Stimulated activated CD8-positive, alpha-beta memory T cell treated with anti-CD3 and anti-CD28 coated beads, Interleukin-15, amount 100 ng/mL, for 48 hours (primary cell): Measurements from ENCODE around the gene CFAP20.

ENCODE experiments used
- DNase-seq, 2 donors: peaks; one replicate each; pipeline ENCODE4 v3.0.0-alpha.2; 2020; ENCODE audit warnings: low read depth in 2 of 2

CFAP20 gene

DNA sequence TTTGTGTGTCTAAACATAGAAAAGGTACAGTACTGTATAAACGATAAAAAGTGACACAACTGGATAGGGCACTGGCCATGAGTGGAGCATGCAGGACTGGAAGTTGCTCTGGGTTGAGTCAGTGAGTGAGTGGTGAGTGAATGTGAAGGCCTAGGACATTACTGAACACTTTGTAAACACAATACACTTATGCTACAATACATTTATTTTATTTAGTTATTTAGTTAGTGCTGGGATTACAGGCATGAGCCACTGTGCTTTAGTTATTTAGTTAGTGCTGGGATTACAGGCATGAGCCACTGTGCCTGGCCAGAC lies 4.6 kb downstream of the CFAP20 start:
- no peak for DNase-seq

DNA sequence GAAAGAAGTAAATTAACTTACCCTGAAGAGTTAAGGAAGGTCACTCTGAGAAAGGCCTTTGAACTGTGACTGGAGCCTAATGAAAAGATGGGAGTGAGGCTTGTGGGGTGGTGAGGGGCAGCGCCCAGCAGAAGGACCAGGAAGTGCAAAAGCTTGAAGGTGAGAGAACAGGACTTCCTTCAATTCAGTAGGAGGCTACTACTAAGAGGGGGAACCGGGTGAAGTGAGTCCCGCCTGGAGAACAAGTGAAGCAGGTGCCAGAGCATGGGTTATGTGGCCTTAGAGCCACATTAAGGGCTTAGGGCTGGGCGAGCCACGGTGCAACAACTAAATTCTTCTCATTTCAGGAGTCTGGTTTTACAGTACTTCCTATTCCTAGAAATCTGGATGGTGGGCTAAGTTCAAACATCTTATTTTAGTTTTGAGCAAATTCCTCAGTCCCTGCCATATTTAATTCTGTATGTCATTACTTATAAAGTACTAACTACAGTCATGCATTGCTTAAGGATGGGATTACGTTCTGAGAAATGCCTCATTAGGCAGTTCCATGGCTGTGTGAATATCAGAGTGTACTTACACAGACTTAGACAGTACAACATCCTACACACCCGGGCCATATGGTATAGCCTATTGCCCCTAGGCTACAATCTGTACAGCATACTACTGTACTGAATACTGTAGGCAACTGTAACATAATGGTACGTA lies 5.1 kb downstream of the CFAP20 start:
- no peak for DNase-seq

DNA sequence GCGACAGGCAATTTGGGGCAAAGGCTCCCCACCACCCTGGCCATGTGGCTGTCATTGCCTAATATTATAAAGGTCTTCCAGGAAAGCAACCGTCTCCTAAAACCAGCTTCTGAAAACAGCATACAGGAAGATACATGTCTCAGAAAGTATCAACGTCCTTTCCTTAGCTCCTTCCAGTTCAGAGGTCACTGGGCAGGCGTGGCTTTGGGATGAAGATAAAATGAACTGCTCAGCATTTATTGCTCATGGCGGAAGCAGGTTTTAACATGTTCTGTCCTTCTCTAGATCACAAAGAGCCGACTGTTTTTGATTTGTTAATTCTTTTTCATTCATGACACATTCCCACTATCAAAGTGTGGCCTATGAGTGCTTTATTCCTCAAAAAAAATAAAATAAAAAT lies 8.0 kb downstream of the CFAP20 start:
- no peak for DNase-seq

DNA sequence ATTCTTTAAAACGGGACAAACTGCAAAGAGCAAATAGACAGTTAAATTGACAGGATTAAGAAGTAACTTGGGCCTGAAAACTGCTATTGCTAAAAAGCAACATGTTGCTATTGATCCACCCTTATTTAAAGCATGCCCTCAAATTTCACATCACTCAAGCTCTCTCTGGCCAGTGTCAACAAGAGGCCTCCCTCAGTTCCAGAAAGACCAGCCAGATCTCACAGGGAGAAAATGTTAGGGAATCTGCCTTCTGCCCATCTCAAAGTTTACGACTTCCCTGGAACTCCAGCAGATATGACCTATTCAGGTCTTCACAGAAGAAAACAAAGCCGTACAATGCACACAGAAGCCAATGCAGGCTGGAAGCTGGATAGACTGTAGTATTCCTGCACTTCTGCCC lies 8.9 kb downstream of the CFAP20 start:
- DNase-seq = no peak

DNA sequence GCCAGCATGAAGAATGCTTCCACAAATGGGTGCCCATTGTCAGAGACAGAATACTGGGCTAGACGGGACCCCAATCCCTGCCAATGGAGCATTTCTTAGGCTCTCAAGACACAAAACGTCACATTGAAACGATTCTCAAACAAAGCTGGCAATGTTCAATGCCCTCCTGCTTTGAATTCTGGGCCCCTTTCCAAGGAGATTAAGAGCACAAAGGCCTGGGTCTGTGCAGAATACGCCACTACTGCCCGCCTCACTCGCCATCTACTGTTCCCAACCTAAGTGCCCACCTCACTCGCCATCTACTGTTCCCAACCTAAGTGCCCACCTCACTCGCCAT lies 9.7 kb downstream of the CFAP20 start:
- no peak for DNase-seq

DNA sequence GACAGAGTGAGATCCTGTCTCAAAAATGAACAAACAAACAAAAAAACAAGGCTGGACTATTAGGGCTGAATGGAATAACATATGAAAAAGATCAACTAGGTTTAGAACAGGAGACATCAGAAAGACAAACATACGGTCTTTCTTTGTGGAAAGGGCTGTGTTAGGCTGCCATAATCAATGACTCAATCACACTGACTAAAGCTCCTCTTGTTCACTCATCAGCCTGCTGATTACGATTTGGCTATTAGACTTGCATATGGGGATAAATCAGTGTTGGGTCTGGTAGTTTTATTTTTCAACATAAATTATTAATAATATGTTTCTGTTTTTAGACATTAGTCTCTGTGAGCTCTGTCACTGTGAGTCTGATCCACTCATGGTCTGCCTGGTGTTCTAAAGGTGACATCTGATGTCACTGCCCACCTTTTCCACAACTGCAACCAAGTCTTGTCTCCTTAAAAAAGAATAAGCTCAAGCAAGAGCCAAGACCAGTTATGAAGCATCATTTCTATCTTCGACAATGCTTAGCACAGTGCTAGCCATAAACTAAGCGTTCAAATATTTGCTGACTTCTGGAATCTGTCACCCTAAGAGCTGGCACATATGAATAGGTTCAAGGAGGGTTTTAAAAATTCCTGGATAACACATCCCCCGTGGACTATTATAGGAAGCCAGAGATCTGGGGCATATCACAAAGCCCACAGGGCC lies 10.2 kb downstream of the CFAP20 start:
- DNase-seq = no peak

DNA sequence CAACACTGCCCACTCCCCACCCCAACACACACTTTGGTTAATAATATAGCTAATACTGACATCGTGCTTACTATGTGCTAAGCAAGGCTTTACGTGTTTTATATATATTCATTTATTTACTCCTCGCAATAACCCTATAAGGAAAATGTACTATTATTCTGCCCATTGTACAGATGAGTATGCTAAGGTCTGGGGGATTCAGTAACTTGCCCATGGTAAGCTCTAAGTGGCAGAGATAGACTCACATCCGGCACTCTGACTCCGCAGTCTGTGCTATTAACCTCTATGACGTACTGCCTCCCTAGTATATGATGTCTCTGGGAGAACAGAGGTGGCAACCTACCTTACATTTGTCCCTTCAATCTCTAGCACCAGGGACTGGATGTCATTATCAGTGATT lies 12.7 kb downstream of the CFAP20 start:
- no peak for DNase-seq

DNA sequence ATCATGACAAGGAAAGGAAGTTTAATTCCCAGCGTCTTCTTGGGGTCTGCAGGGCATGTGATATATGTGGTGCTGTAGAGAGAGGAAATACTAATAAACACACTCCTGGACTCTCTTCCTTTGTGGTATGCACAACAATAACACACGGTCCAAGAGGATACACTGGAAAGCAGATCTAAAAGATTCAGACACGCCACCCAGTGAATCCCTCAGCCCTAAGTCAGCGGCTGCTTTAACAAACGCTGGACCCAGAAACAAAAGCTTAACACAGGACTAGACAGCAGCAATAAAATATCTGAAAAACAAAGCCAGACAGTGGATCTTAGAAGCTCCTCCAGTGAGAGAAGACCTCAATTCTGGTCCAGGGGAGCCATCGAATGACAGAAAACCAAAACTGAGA lies 13.1 kb downstream of the CFAP20 start:
- no peak for DNase-seq

DNA sequence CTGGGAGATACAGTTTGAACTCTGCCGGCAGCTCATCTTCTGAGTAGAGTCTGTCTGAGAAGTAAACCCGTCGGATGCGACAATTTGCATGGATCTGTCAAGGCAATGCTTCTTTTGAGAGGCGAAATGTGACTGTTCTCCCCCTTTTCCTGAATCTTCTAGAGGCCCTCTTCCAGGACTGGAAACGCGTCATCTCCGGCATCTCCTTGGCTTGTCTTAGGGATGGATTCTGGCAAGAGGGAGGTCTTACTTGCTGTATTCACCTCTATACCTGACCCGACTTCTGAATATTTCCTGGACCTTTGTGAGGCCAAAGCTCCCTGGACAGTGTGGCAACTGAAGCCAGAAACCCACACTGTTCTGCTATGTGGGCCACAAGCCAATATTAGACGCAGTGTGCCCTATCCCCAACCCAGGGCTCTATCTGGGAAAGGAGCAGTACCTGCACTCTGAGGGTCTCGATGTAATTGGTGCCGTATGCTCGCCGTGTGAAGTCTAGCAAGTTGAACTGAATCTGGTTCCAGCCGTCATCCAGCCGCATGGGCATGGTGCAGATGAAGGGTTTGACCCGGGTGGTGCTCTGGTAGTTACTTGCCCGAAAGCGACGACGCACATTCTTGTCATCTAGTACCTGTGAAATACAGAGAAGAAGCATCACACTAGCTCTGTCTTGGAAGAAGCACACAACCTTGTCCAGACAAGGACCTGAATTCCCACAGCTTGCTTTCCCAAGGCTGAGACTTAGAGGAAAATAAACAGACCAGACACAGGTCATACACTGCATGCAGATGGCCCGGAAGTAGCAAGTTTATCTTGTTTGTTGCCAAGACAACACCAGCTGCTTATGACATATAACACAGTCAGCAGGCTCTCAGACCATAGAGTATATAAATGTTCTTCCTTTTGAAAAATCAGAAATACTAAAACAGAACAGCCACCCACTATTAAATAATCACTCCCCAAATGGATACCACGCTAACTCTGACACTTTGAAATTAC lies 14.1 kb downstream of the CFAP20 start:
- DNase-seq = no peak

DNA sequence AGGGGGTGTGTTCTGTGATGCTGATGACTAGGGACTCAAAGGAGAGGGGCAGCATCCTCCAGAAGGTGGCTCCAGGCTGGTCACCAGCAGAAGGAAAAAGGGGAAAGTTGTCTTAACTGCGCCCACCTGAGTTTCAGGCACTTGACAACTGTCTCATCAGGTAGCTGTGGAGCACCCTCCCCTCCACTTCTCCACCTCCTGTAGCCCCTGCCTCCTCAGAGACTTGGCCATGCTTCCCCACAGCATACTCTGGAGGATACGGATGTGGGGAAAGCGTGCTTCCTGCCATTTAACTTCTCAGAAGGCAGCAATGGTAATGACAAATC lies 17.9 kb downstream of the CFAP20 start:
- DNase-seq = no peak

DNA sequence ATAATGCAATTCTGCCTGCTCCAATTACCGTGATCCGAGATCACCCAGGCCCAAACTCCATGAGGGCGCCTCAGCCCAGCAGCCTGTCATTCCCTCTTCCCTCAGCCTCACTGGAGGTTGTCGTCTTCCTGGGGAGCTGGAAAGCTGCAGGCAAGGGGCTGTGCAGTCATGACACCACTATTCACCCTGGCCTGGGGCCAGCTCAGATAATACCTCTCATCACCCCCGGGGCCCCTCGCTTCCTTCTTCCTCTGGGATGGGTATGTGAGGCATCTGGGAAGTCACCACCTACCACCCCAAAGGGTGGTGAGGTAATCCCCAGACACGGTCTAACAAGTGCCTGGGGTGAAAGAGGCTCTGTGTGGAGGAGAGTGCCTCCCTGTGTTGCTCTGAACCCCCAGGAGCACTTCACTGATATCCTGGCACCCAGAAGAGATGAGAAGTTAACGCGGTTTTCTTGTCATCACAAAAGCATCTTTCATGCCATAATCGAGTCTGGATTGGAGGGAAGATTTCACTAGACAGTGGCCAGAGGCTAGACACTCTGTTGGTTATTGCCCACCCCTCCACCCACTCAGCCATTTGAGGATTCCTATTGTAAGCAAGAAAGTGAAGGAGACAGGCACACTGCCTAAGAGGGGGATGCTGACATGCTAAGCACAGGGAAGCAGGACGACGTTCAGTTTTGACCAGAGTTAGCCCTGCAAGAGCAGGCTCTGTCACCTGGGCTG lies 18.4 kb downstream of the CFAP20 start:
- DNase-seq = no peak

DNA sequence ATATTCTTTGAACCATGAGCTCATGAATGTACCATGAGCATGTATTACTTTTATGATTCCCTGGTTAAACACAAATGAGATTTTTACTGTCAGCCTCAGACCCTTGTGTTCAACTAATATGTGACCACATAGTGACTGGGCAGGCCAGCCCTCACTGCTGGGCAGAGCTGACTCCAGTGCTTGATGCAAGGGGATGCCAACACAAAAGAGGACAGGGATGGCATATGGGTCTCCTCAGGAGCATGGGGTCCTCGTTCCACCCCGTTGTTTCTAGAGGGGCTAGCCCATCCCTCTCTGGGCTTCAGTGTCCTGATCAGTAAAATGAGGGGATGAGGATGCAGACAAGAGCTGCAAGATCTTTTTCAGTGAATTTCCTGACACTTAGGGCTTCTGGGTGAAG lies 19.3 kb downstream of the CFAP20 start:
- DNase-seq = no peak

DNA sequence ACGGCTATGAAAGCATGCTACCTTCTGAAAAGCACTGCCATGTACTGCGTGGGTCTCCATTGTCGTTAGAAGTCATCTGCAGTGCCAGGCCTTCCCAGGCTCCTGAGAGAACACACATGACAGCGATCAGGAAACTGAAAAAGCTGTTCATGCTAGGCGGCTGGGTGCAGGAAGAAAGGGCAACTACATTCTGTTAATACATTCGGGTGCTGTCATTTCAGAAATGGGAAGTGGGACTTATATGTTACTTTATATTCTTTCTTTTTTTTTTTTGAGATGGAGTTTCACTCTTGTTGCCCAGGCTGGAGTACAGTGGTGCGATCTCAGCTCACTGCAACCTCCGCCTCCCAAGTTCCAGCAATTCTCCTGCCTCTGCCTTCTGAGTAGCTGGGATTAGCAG lies 19.9 kb downstream of the CFAP20 start:
- no peak for DNase-seq

DNA sequence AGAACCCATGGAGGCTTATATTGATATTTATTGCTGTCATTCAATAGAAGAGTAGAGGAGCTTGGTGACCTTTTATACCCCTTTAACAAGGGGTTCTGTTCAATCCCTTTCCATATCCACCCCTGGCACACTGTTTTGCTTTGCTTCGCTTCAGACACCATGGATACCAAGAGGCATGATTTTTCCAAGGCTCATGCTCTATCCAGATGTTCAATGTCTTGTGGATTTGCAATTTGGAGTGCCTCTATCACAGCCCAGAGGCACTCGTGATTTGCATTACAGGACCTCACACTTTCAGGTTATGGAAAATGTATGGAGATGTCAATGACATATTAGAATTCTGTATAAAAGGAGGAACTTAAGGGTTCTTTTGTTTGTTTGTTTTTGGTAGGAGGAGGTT lies 21.5 kb downstream of the CFAP20 start:
- no peak for DNase-seq

DNA sequence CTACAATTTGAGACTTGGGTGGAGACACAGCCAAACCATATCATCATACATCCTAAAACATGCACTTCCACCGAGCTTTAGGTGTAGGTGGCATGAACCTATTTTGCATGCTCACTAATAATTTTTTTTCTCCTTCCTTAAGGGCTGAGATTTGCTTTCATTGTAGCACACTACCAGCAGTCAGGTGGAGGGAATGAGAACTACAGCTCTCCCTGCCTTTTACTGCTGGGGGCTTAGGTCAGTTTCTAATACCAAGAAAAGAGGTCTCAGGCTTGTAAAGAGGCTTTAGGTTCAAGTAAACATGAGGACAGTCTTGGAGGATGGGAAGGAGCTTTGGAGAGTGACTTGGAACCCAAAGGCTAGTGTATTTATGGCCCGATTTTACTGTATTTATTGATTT lies 22.0 kb downstream of the CFAP20 start:
- no peak for DNase-seq

DNA sequence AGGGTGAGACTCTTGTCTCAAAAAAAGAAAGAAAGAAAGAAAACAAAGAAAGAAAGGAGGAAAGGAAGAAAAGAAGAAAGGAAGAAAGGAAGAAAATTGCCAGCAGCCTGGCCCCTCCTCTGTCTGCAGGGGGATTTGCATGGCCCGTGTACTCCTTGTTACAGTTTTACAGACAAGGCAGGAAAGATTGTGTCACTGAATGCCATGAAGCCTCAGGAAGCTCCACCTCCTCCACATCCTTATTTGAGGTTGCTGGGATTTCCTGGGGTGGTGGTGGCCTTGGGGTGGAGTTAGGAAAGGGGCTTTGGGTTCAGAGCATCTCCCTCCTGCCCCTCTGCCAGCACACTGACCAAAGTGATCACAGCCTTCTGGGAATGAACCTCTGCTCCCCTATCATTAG lies 23.6 kb downstream of the CFAP20 start:
- no peak for DNase-seq

DNA sequence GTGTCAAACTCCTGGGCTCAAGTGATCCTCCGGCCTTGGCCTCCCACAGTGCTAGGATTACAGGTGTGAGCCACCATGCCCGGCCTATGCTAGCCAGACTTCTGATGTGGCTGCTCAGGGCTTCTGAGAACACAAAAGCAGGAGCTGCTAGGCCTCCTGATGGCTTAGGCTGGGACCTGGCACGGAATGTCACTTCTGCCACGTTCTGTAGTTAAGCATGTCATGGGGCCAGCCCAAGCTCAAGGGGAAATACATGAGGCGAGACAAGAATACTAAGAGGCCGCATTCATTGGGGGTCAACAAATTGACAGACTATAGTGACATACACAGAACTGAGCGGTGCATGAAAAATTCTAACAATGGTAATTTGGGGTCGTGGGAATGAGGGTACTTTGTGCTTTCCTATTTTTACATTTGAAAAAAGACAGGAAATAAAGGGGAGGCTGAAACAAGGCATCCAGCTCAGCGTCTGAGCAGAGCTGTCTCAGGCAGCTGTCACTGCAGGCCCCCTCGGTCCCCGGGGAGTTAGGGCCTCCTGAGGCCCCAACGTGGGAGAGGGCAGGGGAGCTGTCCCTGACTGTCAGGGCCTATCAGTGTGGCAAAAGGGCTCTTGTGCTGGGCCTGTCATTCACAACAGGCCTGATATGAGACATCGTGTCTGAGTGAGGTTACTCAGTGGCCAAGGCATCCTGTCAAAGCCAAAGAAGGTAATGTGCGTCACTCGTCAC lies 26.4 kb downstream of the CFAP20 start:
- no peak for DNase-seq

DNA sequence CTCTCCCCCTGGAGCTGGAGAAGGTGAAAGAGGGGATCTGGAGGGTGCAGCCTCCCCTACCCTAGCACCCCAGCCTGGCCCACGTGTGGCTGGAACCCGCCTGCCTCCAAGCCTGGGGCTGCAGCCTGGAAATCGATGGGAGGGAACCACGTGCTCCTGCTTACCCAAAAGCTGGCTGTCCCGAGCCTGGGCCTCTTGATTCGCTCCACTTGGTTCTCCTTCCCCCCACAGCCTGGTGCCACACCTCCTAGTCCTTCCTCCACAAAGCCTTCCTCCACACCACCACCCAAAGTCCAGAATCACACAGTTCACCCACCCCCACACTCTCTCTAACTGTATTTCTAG lies 29.3 kb downstream of the CFAP20 start:
- no peak for DNase-seq

DNA sequence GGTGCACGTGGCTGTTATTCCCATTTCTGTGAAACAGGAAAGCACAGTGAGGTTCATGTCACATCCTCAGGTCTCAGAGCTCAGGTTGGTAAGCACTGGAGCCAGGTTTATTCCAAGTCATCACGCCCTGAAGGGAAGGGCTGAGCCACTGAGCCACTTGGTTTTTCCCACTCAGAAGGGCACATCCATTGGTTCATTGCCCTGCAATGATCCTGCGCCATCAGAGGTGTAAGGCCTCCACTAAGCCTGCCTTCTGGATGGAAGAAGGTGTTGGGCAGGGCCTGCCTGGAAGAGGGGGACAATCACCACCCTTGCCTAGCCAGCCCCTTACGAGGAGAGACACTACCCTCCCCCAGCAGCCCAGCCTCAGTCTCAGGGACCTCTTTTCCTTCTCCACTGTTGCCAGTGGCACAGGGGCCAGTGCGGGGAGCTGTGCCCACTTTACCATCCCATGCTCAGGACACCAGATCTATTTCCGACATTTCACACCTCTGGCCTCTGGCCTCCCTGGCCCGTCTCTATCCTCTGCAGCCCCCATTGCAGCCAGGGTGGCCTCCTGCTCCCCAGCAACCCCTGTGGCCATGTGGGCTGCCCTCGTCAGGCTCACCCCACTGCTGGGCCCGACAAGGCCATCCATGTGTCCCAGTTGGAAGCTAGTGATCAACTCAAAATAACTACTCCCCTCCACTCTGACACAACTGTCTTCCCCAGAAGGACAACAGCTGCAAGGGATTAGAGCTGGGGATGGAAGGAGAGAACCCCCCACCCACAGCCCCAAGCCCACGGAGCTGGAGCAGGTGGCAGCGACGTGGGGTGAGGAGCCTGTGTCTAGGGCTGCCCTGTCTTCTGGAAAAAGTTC lies 29.9 kb downstream of the CFAP20 start:
- DNase-seq = no peak

DNA sequence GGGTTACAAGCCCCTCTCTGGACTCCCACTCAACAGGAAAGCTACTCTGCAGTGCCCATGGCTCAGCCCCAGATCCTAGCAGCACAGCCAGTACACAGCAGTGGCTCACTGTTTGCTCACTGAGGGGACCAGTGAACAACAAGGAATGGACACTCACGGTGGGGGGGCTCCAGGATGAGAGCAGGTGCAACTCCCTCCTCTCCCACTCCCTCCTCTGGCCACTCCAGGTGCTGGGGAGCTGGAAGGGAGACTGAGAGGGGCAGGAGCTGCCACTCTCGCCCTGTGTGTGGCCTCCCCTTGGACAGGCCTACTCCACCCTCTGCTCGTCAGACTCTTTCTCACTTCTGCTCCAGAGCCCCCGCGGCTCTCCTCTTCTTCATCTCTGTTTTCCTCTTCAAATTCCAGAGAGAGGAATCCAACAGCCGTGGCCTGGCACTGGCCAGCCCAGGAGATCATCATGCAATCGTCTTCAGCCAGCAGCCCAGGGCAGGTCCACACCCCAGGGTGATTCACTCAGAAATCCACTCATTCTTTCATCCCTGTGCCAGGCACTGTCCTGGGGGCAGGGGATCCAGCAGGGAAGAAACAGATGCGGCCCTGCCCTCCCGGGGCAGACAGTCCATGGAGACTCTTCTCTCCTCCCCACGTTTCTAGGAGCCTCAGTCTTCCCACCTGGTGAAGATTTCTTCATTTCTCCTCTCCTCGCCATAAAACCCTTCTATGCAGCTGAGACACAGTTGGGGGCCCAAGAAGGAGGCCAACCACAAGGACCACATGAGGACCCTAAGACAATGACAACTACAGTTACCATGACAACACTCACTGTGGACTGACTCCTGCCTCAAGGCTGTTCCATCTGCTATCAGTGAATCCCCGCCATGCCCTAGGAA lies 30.7 kb downstream of the CFAP20 start:
- no peak for DNase-seq
